GM12891 (cell line): ENCODE results near the gene SAMHD1.

Source experiments
- PAX5 ChIP-seq: IDR thresholded peaks from 2 replicates; pipeline ENCODE4 v1.6.1; 2011; ENCODE audit warnings: low read length, moderate library complexity, mild to moderate bottlenecking; ENCODE audit not compliant: insufficient read depth, severe bottlenecking
- POLR2A ChIP-seq: IDR thresholded peaks from 2 replicates; pipeline ENCODE4 v1.6.1; 2011; ENCODE audit warnings: low read depth, low read length, control low read depth
- POLR2AphosphoS5 ChIP-seq: IDR thresholded peaks from 2 replicates; pipeline ENCODE4 v1.6.1; 2011; ENCODE audit warnings: low read depth, low read length, control low read depth
- POU2F2 ChIP-seq: IDR thresholded peaks from 2 replicates; pipeline ENCODE4 v1.6.1; 2011; ENCODE audit warnings: low read depth, mild to moderate bottlenecking, control low read depth, low read length, moderate library complexity
- SPI1 ChIP-seq: IDR thresholded peaks from 2 replicates; pipeline ENCODE4 v1.6.1; 2011; ENCODE audit warnings: low read depth, low read length, control low read depth
- TAF1 ChIP-seq: IDR thresholded peaks from 2 replicates; pipeline ENCODE4 v1.6.1; 2011; ENCODE audit warnings: low read depth, low read length, control low read depth

DNA sequence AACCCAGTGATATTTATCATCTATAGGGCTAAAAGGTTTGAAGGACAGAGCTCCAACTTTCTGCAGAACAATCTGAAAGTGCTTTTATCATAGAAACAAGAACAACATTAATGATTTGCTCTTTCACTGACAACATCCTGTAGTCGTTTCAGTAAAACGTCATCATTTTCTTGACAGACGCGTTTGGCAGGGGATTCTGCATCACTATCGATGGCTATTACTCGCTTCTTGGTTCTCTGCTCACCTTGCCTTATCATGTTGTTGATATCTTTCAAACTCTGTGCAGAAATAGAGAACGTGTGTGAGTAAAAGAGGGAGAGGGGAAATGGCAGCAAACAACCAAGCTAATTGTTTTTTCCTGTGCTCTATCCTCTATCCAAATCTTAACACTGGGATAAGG is 47.1 kb upstream of the SAMHD1 start:
- TF ChIP-seq TAF1 (no peak), POLR2AphosphoS5 (no peak), POLR2A (no peak), SPI1 (no peak), PAX5 (no peak), POU2F2 (no peak)
